Parathyroid adenoma (tissue), 2 donors: ENCODE measurements around the gene OCA2.

Experiments used
- H2AFZ ChIP-seq: fragments of 300-600 bp; sonication (generic); one replicate; pipeline ENCODE4 v1.7.0; 2017; ENCODE audit warnings: antibody characterized with exemption, mild to moderate bottlenecking
- H3K27ac ChIP-seq: fragments of 300-600 bp; sonication (generic); one replicate; pipeline ENCODE4 v1.7.0; 2017
- H3K27me3 ChIP-seq: fragments of 300-600 bp; sonication (generic); one replicate; pipeline ENCODE4 v1.7.0; 2017; ENCODE audit warnings: low read length; ENCODE audit not compliant: control insufficient read depth, insufficient read depth
- H3K36me3 ChIP-seq: fragments of 300-600 bp; sonication (generic); one replicate; pipeline ENCODE4 v1.7.0; 2017; ENCODE audit warnings: low read length; ENCODE audit not compliant: control insufficient read depth, insufficient read depth
- H3K4me1 ChIP-seq: fragments of 300-600 bp; sonication (generic); one replicate; pipeline ENCODE4 v1.7.0; 2017; ENCODE audit warnings: control low read depth
- H3K4me2 ChIP-seq: fragments of 300-600 bp; sonication (generic); one replicate; pipeline ENCODE4 v1.7.0; 2017; ENCODE audit warnings: low read length
- H3K4me3 ChIP-seq: fragments of 300-600 bp; sonication (generic); one replicate; pipeline ENCODE4 v1.7.0; 2017; ENCODE audit warnings: low read depth, low read length
- H3K79me2 ChIP-seq: fragments of 300-600 bp; sonication (generic); one replicate; pipeline ENCODE4 v1.7.0; 2017; ENCODE audit warnings: control low read depth
- H3K9ac ChIP-seq: fragments of 300-600 bp; sonication (generic); one replicate; pipeline ENCODE4 v1.7.0; 2017; ENCODE audit warnings: mild to moderate bottlenecking
- H3K9me3 ChIP-seq: fragments of 300-600 bp; sonication (generic); one replicate; pipeline ENCODE4 v1.7.0; 2017; ENCODE audit warnings: low read length; ENCODE audit not compliant: control insufficient read depth
- CTCF ChIP-seq: fragments of 300-600 bp; sonication (generic); IDR thresholded peaks from one replicate; pipeline ENCODE4 v1.7.0; 2017; ENCODE audit warnings: antibody characterized with exemption, mild to moderate bottlenecking
- donor health status: primary hyperparathyroidism.

The OCA2 gene

GRCh38 chr15:27808182-27808581, 290.9 kb downstream of the OCA2 start:
- Histone ChIP-seq H3K36me3 (no peaks in the 10 kb centered on the region), H3K9me3 (no peaks in the 10 kb centered on the region), H3K79me2 (no peaks in the 10 kb centered on the region), H3K27ac (no peak overlapping the region), H3K9ac (no peak overlapping the region), H3K4me2 (no peak overlapping the region), H3K27me3 (no peaks in the 10 kb centered on the region), H2AFZ (no peak overlapping the region), H3K4me3 (no peak overlapping the region), H3K4me1 (no peaks in the 10 kb centered on the region)
- TF ChIP-seq CTCF: no peak

- H3K4me2 ChIP-seq: no peak overlapping the region
- no peak overlapping the region for H2AFZ ChIP-seq
- H3K27me3 ChIP-seq: no peaks in the 10 kb centered on the region
- H3K9me3 ChIP-seq: no peaks in the 10 kb centered on the region
- no peak overlapping the region for H3K27ac ChIP-seq
- H3K4me1 ChIP-seq: no peaks in the 10 kb centered on the region
- H3K4me3 ChIP-seq: no peak overlapping the region
- H3K79me2 ChIP-seq: no peaks in the 10 kb centered on the region
- TF ChIP-seq CTCF: no peak
- H3K36me3 ChIP-seq: no peaks in the 10 kb centered on the region
- no peak overlapping the region for H3K9ac ChIP-seq
Observed at GRCh38 chr15:27807335-27807734, 291.8 kb downstream of the OCA2 start.

- Histone ChIP-seq H3K27me3 (no peaks in the 10 kb centered on the region), H2AFZ (no peak overlapping the region), H3K36me3 (no peaks in the 10 kb centered on the region), H3K4me2 (no peak overlapping the region), H3K9ac (no peak overlapping the region), H3K4me3 (no peak overlapping the region), H3K79me2 (no peaks in the 10 kb centered on the region), H3K27ac (no peak overlapping the region), H3K9me3 (no peaks in the 10 kb centered on the region), H3K4me1 (no peaks in the 10 kb centered on the region)
- TF ChIP-seq CTCF: no peak
Observed at GRCh38 chr15:27806396-27806795, 292.7 kb downstream of the OCA2 start.

- Histone ChIP-seq H2AFZ (no peak overlapping the region), H3K9me3 (no peaks in the 10 kb centered on the region), H3K4me2 (no peak overlapping the region), H3K27ac (no peak overlapping the region), H3K36me3 (no peaks in the 10 kb centered on the region), H3K9ac (no peak overlapping the region), H3K4me1 (no peaks in the 10 kb centered on the region), H3K79me2 (no peaks in the 10 kb centered on the region), H3K27me3 (no peaks in the 10 kb centered on the region), H3K4me3 (no peak overlapping the region)
- TF ChIP-seq CTCF: no peak
Observed at GRCh38 chr15:27805261-27806220, 293.6 kb downstream of the OCA2 start.
